CD4-positive, alpha-beta T cell treated with Interleukin-17A for 4 hours (primary cell): ENCODE measurements around the gene ATP2A3.

Source experiments
- DNase-seq: peaks from one replicate; pipeline ENCODE4 v3.0.0-alpha.2; 2020; ENCODE audit warnings: mixed read lengths

Gene ATP2A3

DNA sequence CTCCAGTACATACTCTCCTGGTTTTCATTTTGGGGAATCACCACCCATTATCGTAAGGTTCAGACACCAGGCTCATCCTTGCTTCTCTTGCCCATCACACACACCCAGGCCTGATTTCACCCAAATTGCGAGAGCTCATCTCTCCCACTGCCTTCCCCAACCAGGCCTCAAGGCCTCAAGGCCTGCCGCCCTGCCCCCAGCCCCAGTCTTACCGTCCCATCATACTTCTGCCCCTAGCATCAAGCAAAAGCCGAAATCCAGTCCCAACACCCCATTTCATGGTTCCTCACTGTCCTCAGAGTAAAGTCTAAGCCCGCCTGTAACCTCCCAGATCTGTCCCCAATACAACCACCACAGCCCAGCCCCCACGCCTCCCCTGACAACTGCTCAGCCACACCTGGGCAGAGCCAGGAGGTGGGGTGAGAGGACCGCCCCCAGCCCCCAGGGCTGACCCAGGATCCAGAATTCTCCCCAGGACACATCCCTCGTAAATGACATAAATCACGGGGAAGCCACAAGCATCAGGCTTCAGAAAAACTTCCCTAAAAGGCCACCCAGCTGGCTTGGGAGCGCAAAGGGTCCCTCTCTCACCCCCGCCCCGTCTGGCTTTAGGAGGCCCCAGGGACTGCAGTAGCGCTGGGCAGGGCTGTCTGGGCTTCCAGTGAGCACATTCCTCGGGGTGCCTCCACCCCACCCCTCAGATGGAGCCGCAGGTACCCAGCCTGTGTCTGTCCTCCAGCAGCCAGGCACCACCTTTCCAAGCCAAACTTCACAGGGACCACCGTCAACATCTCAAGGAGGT, 38.4 kb downstream of the ATP2A3 start:
- DNase-seq: no peak

DNA sequence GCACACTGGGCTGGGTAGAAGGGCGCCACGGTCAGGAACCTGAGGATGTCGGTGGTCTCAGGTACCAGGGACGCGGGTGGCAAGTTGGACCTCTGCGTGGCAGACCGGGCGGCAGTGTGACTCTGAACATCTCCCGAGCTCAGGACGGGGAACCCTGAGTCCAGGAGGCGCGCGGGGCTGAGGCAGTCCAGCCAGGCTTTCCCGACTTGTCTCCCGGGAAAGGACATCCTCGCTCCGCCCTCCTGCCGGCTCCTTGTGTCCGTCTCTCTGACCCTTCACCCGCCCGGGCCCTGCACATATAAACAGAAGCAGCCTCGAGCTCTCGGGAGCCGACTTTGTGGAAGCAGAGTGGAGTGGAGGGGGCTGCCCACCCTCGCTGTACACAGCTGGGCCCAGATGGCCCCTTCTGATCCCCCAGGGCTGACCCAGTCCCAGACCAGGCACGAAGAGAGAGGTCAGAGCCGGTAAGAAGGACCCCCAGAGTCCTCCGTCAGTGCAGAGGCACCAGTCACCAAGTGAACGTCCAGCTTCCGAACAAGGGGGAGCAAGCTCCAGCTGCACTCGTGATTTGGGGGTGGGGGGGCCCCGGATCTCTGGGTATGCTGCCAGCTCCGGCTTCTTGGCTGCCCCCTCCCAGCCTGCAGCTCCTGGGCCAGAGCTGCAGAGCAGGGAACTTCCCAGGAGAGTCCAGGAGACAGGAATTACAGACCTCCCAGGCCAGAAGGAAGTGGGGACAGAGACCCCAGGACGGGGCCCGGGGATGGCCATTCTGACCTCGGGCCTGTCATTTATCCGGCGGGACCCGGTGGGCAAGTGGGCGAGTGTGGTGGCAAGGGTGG, 39.5 kb downstream of the ATP2A3 start:
- DNase-seq: no peak

DNA sequence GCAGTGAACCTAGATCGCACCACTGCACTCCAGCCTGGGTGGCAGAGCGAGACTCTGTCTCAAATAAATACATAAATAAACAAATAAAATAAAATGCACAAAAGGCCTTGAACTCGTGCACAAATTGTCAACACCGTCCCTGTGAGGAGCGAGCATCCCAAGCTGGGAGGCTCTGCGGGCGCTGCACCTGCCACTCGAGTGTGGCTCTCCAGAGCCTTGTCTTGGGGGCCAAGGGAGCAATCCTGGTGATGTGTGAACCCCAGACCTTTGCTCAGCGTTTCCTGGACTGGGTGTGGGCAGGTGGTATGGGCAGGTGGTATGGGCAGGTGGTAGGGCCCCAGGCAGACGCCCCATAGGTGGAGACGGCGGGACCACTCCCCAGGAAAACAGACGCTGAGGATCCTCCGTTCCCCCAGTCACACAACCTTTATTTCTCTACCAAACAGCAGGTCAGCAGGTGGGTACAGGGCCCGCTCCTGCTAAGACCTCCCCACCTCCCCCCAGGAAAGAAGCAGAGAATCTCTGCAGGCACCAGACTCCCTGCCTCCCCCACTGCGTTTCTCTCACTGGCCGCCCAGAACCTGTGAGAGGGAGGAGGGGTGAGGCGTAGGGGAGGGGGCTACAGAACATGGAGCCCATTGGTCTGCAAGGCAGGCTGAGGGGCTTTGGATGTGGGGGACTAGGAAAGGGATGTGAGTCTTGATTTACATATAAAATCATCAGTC, 40.6 kb downstream of the ATP2A3 start:
- no peak for DNase-seq

DNA sequence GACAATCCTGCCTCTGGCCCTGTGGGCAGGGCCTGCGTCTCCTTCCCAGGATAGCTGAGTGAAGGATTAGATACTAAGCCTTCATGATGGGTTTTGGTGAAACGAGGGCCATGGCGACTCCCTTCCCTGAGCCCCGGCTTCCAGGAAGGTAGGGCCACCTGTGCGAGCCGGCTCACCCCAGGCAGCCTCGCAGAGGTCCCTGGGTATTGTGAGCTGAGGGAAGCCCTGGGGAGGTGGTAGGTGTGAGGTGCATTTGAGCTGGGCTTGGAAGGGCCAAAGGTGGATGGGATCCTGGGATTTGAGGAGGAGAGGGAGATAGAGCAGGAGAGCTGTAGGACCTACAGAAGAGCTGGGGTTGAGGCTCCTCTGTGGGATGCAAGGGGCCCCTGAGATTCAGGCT, 41.5 kb downstream of the ATP2A3 start:
- DNase-seq: no peak

DNA sequence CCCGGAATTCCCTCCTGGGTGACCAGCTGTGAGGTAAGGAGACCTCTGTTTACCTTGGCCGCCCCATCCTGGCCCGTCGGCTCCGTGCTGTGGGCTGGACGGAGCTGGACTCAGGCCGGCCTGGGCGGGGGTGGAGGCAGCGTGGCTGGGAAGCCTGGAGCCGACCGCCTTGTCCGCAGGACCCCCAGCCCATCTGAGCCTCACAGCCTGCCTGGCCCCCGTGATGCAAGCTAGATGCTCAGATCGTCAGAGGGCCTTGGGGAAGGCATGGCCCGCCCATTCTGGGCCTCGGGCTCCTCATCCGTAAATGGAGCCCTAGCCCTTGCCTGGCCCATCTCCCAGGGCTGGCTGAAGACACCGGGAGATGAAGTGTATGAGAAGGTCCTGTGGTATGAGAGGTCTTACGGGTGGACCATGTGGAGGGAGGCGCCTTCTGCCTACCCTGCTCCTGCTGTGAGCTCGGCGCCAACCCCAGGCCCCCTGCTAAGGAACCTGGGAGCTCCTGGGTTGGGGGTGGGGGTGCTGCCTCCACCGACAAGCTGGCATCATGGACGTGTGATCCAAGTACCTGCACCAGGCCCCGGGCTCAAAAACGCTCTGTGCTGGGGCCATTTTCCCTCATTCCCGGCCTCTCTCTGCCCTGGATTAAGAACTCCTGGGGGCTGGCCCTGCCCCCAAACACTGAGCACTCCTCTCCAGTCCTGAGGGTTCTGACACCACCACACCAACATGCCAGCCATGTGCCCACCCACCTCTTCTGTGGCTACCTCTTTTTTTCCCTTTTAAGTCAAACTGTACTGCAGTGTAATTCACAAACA, 42.5 kb downstream of the ATP2A3 start:
- DNase-seq: no peak

DNA sequence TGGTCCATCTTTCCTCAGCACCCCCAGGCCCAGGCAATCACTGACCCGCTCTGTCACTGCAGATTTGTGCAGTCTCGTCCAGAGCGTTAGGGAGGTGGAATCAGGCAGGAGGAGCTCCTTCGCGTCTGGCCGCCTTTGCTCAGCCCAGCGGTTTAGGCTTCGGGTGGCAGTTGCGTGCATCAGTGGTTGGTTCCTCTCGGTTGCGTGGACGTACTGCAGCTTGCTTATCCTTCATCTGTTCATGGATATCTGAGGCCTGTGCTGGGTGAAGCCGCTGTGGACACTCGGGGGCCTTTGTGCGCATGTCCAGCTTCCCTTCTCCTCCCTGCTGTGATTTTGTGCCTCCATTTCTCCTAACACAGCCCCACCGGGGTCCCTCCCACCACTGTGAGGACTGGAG, 43.2 kb downstream of the ATP2A3 start:
- no peak for DNase-seq

DNA sequence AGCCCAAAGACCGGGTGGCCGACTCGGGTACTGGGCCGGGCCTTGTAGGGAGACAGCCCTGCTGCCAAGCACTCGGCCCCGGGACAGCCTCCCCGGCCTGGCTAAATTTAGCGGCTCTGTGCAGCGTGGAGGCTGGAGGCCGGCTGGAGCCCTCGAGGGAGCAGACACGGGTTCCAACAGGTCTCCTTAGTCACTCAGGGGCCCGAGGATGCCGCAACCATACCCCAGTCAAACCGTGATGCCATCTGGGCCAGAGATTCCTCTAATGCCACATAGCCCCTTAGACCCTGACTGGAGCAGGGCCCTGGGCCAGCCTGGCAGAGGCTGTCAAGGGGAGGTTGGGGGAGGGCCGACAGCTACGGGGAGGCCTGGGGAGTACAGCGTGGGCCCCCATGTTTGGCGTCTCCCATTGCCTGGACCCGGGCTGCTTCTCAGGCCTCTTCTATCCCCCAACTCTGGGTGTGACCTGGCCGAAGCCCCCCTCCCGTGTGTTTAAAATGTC, 45.1 kb downstream of the ATP2A3 start:
- no peak for DNase-seq

DNA sequence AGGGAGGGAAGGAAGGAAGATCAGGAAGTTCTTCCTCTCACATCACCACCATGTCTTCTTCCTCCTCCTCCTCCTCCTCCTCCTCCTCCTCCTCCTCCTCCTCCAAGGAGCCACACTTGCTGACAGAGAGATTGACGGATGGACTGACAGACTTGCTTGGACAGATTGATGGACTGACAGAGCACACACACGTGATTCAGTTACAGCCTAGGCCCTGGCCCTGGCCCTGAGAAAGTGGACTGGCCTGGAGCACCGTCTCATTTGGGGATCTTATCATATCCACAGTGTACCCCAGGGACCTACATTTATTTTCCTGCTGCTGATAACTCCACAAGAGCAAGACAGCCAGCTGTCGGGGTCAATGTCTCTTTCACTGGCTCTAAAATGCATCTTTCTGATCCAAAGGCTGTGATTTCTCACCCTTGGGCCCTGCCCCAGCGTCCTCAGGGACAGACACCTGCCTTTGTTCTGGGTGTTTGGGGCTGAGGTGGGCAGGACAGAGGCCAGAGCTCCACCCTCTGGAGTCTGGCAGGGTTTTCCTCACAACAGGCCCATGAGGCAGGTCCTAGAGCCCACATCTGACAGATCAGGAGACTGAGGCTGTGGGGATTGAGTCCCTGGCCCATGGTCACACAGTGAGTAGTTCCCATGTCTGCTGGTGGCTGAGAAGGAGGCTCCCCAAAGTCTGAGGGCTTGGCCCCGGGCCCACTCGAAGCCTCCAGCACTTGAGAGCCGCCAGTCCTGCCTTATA, 45.7 kb downstream of the ATP2A3 start:
- DNase-seq: no peak

DNA sequence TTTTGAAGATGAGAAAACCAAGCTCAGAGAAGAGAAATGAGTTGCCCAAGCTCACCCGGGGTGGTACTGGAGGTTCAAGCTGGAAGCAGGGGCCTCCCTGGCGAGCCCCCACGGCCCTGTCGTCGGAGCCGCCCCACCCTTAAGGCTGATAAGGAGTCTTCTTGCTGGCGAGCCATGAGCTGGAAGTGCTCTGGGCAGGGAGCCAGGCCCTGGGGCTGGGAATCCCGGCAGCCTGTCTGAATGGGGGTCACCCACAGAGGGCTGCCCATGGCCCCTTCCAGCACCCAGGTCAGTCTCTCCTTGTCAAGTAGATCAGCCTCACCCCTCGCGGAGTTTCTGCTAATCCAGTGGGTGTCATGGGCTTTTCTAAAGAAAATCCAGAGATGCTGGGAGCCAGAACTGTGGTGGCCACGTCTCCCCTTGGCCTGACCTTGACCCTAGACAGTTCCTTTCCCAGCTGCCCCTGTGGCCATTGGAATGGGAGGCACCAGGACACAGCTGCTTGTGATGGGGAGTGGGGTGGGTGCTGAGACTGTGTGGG, 46.8 kb downstream of the ATP2A3 start:
- DNase-seq: no peak

DNA sequence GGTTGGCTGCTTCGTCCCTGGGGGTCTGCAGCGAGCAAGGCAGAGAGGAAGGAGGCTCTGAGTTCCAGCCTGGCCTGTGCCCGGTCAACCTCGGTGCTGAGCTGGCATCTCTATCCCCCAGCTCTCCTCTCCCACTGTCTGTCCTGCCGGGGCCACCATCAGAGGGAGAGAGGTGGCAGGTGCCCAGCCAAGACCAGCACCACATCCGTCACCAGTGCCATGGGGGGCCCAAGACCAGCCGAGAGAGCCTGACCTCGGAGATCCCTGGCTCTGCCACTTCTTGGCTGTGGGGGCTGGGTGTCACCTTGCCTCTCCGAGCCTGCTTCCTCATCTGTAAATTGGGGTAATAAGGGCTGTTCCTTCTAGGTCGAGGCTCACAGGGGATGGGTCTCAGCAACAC, 47.4 kb downstream of the ATP2A3 start:
- DNase-seq: no peak

DNA sequence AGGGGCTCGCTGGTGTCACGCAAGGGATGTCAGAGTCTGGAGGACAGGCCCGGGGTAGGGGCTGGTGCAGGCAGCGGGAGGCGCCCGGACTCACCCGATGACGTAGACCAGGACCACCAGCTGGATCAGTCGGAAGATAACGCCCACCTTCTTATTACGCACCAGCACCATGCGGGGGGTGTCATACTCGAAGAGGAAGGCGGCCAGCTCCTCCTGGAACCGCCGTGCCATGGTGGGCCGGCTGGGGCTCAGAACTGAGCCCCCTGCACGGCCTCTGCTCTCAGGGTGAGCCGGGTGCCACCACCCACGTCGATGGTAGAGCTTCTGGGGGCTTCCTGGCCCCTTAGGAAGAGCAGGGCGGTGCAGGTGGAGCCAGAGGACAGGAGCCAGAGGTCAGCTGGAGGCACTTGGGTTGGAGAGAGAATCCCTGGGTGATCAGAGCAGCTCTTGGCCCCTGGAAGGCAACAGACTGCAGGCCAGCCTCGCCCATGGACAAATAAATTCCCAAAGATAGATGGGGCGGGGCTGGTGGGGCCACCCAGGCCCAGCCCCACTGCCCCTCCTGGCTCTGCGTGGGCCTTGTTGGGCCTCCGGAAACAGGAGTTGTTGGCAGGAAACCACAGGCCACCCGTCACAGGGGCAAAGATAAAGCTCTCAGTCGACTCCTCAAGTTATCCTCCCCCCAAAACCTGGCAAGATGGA, 48.1 kb downstream of the ATP2A3 start, which contains the start of gene P2RX1:
Gene P2RX1 (minus strand): TSS at position 471 of the 702 bp plus-strand sequence. CDS start 240 bp downstream, at position 231.
- DNase-seq: peak; percentile 47

DNA sequence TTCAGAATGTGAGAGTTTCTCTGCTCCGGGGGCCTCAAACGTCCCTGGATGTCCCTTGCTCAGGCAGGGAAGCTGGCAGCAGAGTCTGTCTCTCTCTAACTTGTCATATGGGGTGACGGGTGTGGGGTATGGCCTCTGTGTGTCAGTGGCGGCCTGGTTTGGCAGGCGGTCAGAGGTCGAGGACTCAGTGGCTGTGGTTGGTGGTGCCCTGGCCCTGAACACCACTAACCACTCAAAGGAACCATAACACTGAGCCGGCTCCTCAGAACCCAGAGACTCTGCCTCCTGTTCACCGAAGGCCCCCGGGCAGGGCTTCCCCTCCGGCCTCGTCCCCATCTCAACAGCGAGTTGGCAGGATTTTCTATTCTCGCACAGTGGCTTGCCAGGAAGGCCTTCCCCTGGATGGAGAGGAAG, 48.6 kb downstream of the ATP2A3 start:
- no peak for DNase-seq

DNA sequence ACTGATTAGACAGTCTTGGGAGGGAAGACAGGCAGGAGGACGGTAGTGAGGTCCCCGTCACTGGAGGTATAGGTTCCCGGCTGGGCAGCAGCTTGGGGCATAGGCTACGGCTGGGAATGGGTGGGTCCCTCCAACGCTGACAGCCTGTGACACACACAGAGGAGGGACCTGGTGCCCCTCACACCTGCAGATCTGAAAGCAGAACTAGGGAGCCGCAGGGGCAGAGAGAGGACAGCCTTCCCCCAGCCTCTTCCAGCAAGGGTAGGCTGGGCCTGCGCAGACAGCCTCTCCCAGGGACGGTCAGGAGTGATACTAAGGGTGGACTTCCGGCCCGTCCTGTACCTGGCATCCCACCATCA, 49.9 kb downstream of the ATP2A3 start:
- DNase-seq: no peak

DNA sequence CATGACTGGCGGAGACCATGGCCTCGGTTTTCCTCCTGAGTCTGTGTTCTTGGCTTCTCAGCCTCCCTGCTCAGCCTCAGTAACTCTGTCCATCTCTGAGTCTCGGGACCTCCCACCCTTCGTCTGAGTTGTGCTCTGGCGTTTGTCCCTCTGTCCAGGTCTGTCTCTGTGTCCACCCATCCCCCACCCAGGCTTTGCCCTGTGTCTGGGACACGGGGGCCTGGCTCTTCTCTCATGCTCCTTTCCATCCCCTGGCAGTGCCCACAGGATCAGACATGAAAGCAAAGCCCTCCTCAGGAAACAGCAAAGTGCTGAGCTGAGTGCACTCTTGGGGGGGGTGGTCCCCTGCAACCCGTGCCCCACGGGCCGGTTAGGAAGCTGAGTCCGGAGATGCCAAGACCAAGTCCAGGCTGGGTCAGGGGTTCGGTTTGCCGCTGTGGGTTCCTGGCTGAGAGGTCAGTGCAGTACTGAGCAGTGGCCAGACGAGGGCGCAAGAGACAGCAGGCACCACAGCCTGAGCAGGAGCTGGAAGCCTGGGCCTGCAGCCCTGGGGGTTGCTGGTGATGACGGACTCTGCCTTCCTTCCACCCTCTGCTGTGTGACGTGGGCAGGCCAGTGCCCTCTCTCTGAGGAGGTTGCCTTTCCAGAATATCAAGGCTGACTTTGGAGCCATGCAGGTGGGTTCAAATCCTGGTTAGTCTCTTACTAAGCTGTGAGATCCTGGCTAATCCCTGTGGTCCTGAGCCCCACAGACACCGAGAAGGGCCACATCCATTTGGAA, 50.5 kb downstream of the ATP2A3 start:
- DNase-seq: peak; percentile 87

DNA sequence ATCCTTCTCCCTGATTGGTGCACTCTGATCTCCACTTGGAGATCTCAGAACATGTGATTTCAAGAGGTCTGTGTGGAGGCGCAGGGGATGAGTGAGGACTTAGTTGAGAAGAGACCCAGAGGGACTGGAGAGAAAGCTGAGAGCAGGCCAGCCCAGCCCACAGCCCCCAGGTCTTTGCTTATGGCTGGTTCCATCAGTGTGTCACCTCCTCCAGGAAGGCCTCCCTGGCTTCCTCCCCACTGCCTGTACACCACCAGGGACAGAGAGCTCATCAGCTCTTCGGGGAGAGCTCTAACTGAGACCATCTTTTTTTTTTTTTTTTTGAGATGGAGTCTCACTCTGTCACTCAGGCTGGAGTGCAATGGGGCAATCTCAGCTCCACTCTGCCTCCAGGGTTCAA, 51.4 kb downstream of the ATP2A3 start:
- no peak for DNase-seq

DNA sequence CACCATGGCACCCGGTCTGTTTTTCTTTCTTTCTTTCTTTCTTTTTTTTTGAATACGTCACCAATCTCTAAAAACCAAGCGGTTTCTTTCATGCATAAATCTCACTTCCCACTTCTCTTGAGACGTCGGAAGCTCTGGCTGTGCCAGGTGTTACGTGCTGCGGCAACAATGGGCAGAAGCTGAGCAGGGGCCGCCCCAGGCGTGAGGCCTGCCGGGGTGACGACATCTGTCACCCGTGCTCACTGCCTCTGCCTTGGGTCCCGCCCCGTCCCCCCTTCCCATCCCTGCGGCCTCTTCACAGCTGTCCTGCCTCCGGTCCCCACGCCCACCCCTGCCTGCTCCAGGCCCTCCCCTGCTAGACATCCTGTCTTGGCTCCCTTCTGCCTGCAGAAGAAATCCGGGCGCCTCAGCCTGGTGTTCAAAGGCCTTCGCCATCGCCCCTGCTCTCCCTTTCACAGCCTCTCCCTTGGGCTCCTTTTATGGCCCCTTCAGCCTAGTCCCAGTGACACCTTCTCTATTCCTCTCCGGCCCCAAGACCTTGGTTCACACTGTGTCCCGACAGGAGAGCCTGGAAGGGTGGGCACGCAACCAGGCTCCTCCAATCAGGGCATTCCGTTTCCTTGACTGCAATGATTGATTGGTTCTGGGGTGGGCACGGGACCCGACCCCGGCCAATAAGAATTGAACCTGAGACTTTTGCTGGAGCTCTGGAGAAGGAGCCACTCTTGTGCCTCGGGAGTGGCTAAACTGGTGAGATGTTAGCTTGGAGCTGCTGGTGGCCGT, 52.8 kb downstream of the ATP2A3 start:
- peak; percentile 80 for DNase-seq

DNA sequence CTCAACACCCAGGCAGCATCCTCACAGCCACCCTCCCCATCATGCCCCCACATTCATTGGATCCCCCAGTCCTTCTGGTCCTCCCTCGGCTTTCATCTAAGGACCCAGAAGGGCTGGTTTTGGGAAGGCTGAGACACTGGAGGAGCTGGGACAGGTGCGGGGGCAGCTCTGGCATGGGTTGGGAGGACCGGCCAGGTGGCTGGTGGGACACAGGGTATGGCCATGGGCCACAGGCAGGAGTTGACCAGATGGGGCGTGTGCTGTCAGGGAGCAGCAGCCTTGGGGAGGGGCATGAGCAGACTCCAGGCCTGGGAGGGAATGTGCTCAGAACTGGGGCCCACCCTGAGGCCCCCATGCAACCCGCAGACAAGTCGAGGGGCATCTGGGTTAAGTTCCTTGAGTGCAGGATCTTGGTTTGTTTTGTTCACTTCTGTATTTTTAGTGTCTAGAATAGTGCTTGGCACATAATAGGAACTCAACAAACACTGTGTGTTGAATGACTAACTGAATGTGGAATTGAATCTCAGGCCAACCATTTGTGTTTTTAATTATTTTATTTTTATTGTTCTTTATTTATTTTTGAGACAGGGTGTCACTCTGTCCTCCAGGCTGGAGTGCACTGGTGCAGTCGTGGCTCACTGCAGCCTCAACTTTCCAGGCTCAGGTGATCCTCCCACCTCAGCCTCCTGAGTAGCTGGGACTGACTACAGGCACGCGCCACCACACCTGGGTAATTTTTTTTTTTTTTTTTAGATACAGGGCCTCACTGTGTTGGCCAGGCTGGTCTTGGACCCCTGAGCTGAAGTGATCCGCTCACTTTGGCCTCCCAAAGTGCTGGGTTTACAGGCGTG, 53.6 kb downstream of the ATP2A3 start:
- no peak for DNase-seq

DNA sequence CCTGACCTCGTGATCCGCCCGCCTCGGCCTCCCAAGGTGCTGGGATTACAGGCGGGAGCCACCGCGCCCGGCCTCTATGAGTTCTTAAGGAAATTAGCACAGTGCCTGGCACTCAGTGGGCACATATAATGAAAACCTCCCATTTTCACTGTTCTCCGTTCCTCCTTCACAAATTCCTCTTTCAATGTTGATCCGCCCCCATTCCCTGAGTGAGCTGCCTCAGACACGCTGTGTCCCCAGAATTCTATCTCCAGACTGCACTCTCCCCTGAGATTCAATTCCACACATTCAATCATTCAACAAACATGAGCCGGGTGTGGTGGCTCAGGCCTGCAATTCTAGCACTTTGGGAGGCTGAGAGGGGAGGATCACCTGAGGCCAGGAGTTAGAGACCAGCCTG, 55.0 kb downstream of the ATP2A3 start:
- no peak for DNase-seq
